Measurements from ENCODE around the gene ADGRG1. TPM values are rescaled to one million over a fixed set of nuclear protein-coding genes. Genes with fewer than 3 reads are reported as not detected.

Gene ADGRG1
- polyA plus RNA-seq, 4 donors = 4.1 to 158 (median 26.0) TPM

DNA sequence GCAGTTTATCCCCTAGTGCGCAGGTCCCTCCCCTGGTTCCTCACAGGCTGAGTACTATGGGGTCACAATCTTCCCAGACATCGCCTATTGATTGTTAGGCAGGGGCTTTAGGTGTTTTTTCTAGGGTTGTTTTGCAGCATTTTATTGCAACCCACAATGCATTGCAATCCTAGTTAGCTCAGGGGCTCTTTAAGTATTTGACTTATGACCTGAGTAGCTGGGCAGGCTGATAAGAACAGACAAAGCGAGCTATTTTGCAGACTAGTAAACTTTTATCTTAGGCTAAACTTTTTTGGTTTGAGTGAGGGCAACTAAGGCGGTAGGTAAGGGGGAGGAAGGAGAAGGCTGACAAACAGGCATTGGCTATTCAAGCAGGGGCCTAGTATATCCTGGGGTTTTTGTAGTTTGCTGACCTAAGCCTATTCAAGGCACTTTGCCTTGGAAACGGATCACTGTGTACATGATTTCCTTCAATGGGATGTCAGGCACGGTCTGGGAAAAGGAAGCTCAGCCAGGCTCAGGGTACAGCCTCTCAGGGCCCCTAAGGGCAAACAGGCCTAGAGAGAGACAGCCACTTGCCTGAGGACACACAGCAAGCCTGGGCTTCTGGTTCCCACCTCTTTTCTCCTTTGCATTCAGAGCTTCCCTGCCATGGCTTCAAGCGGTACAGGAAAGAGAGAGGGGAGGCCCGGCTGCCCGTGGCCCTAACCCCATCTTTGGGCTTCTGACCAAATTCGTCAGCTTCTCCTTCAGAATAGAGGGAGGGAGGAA, 72.5 kb downstream of the ADGRG1 start:
- DNase-seq = peak in 1 of 2 donors; percentile 62

DNA sequence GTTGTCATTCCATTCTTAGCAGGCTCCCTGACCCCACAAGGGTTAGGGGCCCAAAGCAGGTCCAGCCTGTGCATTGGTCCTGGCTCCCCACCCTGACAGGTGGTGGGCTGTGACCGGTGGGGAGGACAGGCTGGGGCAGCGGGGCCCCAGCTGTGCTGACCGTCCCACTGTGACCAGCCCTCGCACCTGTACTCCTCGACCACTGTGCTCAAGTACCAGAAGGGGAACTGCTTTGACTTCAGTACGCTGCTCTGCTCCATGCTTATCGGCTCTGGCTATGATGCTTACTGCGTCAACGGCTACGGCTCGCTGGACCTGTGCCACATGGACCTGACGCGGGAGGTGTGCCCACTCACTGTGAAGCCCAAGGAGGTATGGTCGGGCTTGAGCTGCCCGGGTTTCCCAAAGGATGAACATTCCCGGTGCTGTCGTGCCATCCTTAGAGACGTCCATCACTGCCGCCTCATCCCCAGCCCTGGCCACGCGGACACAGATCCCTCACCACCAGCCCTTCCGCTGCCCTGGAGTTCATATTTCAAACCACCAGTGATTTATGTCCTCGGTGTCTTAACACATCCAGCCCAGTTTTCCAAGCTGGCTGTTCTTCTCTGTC, 73.4 kb downstream of the ADGRG1 start:
- DNase-seq (no peak), FAIRE-seq (no peak)
- 80 to 92% (median 88%) methylated on average over 23 of the region's 23 CpGs for WGBS, 3 donors
- Histone ChIP-seq H3K27ac (ENCODE audit: low read depth in 1 of 3, low read length in 2 of 3) (no peak overlapping the region), H3K36me3 (ENCODE audit: control insufficient read depth in 3 of 3, insufficient read depth in 2 of 3, low read depth in 1 of 3, low read length in 3 of 3) (peaks cover 0 to 2% (median 0%) of the 10 kb centered on the region in 3 donors), H3K4me1 (ENCODE audit: control insufficient read depth in 3 of 3, insufficient read depth in 2 of 3, low read depth in 1 of 3, low read length in 2 of 3) (peaks cover 0 to 35% (median 0%) of the 10 kb centered on the region in 3 donors), H3K27me3 (ENCODE audit: control insufficient read depth in 3 of 3, insufficient read depth in 3 of 3, low read length in 3 of 3) (no peaks in the 10 kb centered on the region), H3K9me3 (ENCODE audit: control insufficient read depth in 2 of 2, insufficient read depth in 1 of 2, low read depth in 1 of 2, low read length in 1 of 2) (no peaks in the 10 kb centered on the region), H3K4me3 (ENCODE audit: low read depth in 1 of 3, low read length in 3 of 3) (no peak overlapping the region)

More for the DNA sequence above, 72.5 kb downstream of the ADGRG1 start:
- WGBS, 3 donors = 27 to 57% (median 44%) methylated on average over 10 of the region's 10 CpGs
- H3K27me3 ChIP-seq (ENCODE audit: control insufficient read depth in 3 of 3, insufficient read depth in 3 of 3, low read length in 3 of 3) = no peaks in the 10 kb centered on the region
- peak overlapping the region in 1 of 3 donors; percentile 61 for H3K27ac ChIP-seq (ENCODE audit: low read depth in 1 of 3, low read length in 2 of 3)
- H3K4me1 ChIP-seq (ENCODE audit: control insufficient read depth in 3 of 3, insufficient read depth in 2 of 3, low read depth in 1 of 3, low read length in 2 of 3) = peaks cover 0 to 35% (median 0%) of the 10 kb centered on the region in 3 donors
- no peak overlapping the region for H3K4me3 ChIP-seq (ENCODE audit: low read depth in 1 of 3, low read length in 3 of 3)
- H3K36me3 ChIP-seq (ENCODE audit: control insufficient read depth in 3 of 3, insufficient read depth in 2 of 3, low read depth in 1 of 3, low read length in 3 of 3) = peaks cover 0 to 2% (median 0%) of the 10 kb centered on the region in 3 donors
- FAIRE-seq = no peak
- H3K9me3 ChIP-seq (ENCODE audit: control insufficient read depth in 2 of 2, insufficient read depth in 1 of 2, low read depth in 1 of 2, low read length in 1 of 2) = no peaks in the 10 kb centered on the region

- Histone ChIP-seq H3K27ac (ENCODE audit: low read depth in 1 of 3, low read length in 2 of 3) (no peak overlapping the region), H3K27me3 (ENCODE audit: control insufficient read depth in 3 of 3, insufficient read depth in 3 of 3, low read length in 3 of 3) (no peaks in the 10 kb centered on the region), H3K4me1 (ENCODE audit: control insufficient read depth in 3 of 3, insufficient read depth in 2 of 3, low read depth in 1 of 3, low read length in 2 of 3) (peaks cover 0 to 35% (median 0%) of the 10 kb centered on the region in 3 donors), H3K4me3 (ENCODE audit: low read depth in 1 of 3, low read length in 3 of 3) (no peak overlapping the region), H3K36me3 (ENCODE audit: control insufficient read depth in 3 of 3, insufficient read depth in 2 of 3, low read depth in 1 of 3, low read length in 3 of 3) (peaks cover 0 to 2% (median 0%) of the 10 kb centered on the region in 3 donors), H3K9me3 (ENCODE audit: control insufficient read depth in 2 of 2, insufficient read depth in 1 of 2, low read depth in 1 of 2, low read length in 1 of 2) (no peaks in the 10 kb centered on the region)
- 56 to 79% (median 63%) methylated on average over 11 of the region's 11 CpGs for WGBS, 3 donors
- no peak for DNase-seq
- no peak for FAIRE-seq
Measured at GRCh38 chr16:57703416-57704010, 75.1 kb downstream of the ADGRG1 start.

DNA sequence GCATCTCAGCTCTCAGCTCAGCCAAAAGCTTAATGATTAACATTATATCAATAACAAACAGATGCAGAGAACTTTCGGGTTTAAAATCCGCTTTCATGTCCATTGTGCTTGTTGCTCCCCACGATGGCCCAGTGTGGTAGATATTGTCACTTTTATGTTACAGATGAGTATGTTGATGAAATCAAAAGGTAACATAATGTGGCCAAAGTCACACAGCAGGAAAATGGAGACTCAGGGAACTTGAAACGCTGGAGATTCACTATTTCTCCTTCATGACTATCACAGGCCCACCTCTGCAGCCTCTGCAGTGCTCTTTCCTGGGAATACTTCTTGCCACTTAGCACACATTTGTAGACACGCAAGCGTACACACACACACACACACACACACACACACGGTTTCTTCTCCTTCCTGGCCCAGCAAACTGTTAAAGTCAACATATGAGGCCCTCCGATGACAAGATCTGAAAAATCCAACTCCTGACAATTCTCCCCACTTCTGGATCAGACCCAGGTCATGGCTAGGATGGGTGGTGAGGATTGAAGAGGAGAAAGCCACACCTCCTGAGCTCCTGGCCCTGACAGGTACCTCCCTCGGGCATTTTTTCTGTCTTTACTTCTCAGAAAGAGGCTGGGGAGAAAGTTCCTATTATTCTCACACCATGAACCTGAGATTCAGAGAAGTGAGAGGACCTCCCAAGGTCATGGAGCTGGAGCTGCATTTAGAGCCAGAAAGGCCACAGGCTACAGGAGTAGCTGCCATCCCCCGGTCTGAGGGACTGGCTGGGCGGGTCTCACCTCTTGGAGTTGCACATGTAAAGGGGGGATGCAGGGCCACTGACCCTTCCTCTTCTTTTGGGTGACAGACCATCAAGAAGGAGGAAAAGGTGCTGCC, 75.8 kb downstream of the ADGRG1 start:
- Histone ChIP-seq H3K27me3 (ENCODE audit: control insufficient read depth in 3 of 3, insufficient read depth in 3 of 3, low read length in 3 of 3) (no peaks in the 10 kb centered on the region), H3K4me1 (ENCODE audit: control insufficient read depth in 3 of 3, insufficient read depth in 2 of 3, low read depth in 1 of 3, low read length in 2 of 3) (peaks cover 0 to 35% (median 0%) of the 10 kb centered on the region in 3 donors), H3K9me3 (ENCODE audit: control insufficient read depth in 2 of 2, insufficient read depth in 1 of 2, low read depth in 1 of 2, low read length in 1 of 2) (no peaks in the 10 kb centered on the region), H3K27ac (ENCODE audit: low read depth in 1 of 3, low read length in 2 of 3) (peak overlapping the region in 1 of 3 donors; percentile 33), H3K4me3 (ENCODE audit: low read depth in 1 of 3, low read length in 3 of 3) (no peak overlapping the region), H3K36me3 (ENCODE audit: control insufficient read depth in 3 of 3, insufficient read depth in 2 of 3, low read depth in 1 of 3, low read length in 3 of 3) (peaks cover 0 to 2% (median 0%) of the 10 kb centered on the region in 3 donors)
- peak in 1 of 2 donors; percentile 36 for DNase-seq
- no peak for FAIRE-seq
- WGBS, 3 donors = 24 to 54% (median 37%) methylated on average over 11 of the region's 11 CpGs

GRCh38 chr16:57704905-57705852, 76.7 kb downstream of the ADGRG1 start:
- 80 to 92% (median 91%) methylated on average over 4 of the region's 4 CpGs for WGBS, 3 donors
- H3K4me3 ChIP-seq (ENCODE audit: low read depth in 1 of 3, low read length in 3 of 3) = no peak overlapping the region
- FAIRE-seq = no peak
- H3K4me1 ChIP-seq (ENCODE audit: control insufficient read depth in 3 of 3, insufficient read depth in 2 of 3, low read depth in 1 of 3, low read length in 2 of 3) = peaks cover 0 to 35% (median 0%) of the 10 kb centered on the region in 3 donors
- H3K36me3 ChIP-seq (ENCODE audit: control insufficient read depth in 3 of 3, insufficient read depth in 2 of 3, low read depth in 1 of 3, low read length in 3 of 3) = peaks cover 0 to 2% (median 0%) of the 10 kb centered on the region in 3 donors
- H3K27me3 ChIP-seq (ENCODE audit: control insufficient read depth in 3 of 3, insufficient read depth in 3 of 3, low read length in 3 of 3) = no peaks in the 10 kb centered on the region
- no peak for DNase-seq
- no peaks in the 10 kb centered on the region for H3K9me3 ChIP-seq (ENCODE audit: control insufficient read depth in 2 of 2, insufficient read depth in 1 of 2, low read depth in 1 of 2, low read length in 1 of 2)
- no peak overlapping the region for H3K27ac ChIP-seq (ENCODE audit: low read depth in 1 of 3, low read length in 2 of 3)

DNA sequence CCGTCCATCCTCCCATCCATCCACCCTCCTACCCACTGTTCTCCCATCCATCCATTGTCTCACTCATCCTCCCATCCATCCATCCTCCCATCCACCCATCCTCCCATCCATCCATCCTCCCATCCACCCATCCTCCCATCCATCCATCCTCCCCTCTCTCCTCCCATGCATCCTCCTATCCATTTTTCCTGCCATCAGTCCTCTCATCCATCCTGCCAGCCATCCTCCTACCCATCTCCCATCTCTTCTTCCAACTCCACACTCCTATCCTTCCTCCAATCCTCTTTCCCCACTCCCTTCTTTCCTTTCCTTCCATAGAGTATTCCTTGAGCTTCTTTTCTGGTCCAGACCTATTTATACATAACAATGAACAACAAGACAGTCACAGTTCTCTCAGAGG, 78.3 kb downstream of the ADGRG1 start:
- no peaks in the 10 kb centered on the region for H3K27me3 ChIP-seq (ENCODE audit: control insufficient read depth in 3 of 3, insufficient read depth in 3 of 3, low read length in 3 of 3)
- FAIRE-seq (no peak), DNase-seq (no peak)
- WGBS, 3 donors = 80 to 95% (median 83%) methylated on average over 1 of the region's 1 CpG
- H3K27ac ChIP-seq (ENCODE audit: low read depth in 1 of 3, low read length in 2 of 3) = no peak overlapping the region
- peaks cover 0 to 23% (median 0%) of the 10 kb centered on the region in 3 donors for H3K4me1 ChIP-seq (ENCODE audit: control insufficient read depth in 3 of 3, insufficient read depth in 2 of 3, low read depth in 1 of 3, low read length in 2 of 3)
- H3K9me3 ChIP-seq (ENCODE audit: control insufficient read depth in 2 of 2, insufficient read depth in 1 of 2, low read depth in 1 of 2, low read length in 1 of 2) = no peaks in the 10 kb centered on the region
- H3K36me3 ChIP-seq (ENCODE audit: control insufficient read depth in 3 of 3, insufficient read depth in 2 of 3, low read depth in 1 of 3, low read length in 3 of 3) = peaks cover 0 to 2% (median 0%) of the 10 kb centered on the region in 3 donors
- H3K4me3 ChIP-seq (ENCODE audit: low read depth in 1 of 3, low read length in 3 of 3) = no peak overlapping the region

GRCh38 chr16:57707331-57707730, 78.9 kb downstream of the ADGRG1 start:
- Histone ChIP-seq H3K36me3 (ENCODE audit: control insufficient read depth in 3 of 3, insufficient read depth in 2 of 3, low read depth in 1 of 3, low read length in 3 of 3) (peaks cover 0 to 2% (median 0%) of the 10 kb centered on the region in 3 donors), H3K9me3 (ENCODE audit: control insufficient read depth in 2 of 2, insufficient read depth in 1 of 2, low read depth in 1 of 2, low read length in 1 of 2) (no peaks in the 10 kb centered on the region), H3K4me3 (ENCODE audit: low read depth in 1 of 3, low read length in 3 of 3) (no peak overlapping the region), H3K27me3 (ENCODE audit: control insufficient read depth in 3 of 3, insufficient read depth in 3 of 3, low read length in 3 of 3) (no peaks in the 10 kb centered on the region), H3K27ac (ENCODE audit: low read depth in 1 of 3, low read length in 2 of 3) (no peak overlapping the region), H3K4me1 (ENCODE audit: control insufficient read depth in 3 of 3, insufficient read depth in 2 of 3, low read depth in 1 of 3, low read length in 2 of 3) (peaks cover 0 to 18% (median 0%) of the 10 kb centered on the region in 3 donors)
- FAIRE-seq = no peak
- no peak for DNase-seq
- 87 to 88% (median 88%) methylated on average over 11 of the region's 11 CpGs for WGBS, 3 donors
